Heart right ventricle (tissue), 16 donors: ENCODE measurements around the gene F2RL2. TPM values are rescaled to one million over a fixed set of nuclear protein-coding genes. Genes with fewer than 3 reads are reported as not detected.

ENCODE experiments used
- ATAC-seq, 8 donors: fragments of 200-7000 bp; cut with Tn5 transposase; one replicate each; pipeline ENCODE4 v1.9.1; 2020; ENCODE audit warnings: mild to moderate bottlenecking in 8 of 8, moderate library complexity in 8 of 8, moderate number of reproducible peaks in 1 of 8
- DNase-seq, 2 donors: peaks; one replicate each; pipeline ENCODE4 v3.0.0-alpha.2; 2020
- H3K27ac ChIP-seq, 10 donors: fragments of 200-600 bp; sonication (generic) in 2 of 10; one replicate each; pipeline versions ENCODE4 v1.5.0 to v1.8.0; 2020 to 2022; ENCODE audit warnings: mild to moderate bottlenecking in 3 of 10
- H3K27me3 ChIP-seq, 7 donors: fragments of 200-600 bp; one replicate each; pipeline ENCODE4 v1.8.0; 2021 to 2022; ENCODE audit warnings: mild to moderate bottlenecking in 2 of 7
- H3K36me3 ChIP-seq, 9 donors: fragments of 200-600 bp; sonication (generic) in 1 of 9; one replicate each; pipeline versions ENCODE4 v1.5.0 to v1.8.0; 2020 to 2022; ENCODE audit warnings: mild to moderate bottlenecking in 2 of 9
- H3K4me1 ChIP-seq, 9 donors: fragments of 200-600 bp; sonication (generic) in 1 of 9; one replicate each; pipeline versions ENCODE4 v1.5.0 to v1.8.0; 2020 to 2022; ENCODE audit warnings: mild to moderate bottlenecking in 4 of 9
- H3K4me3 ChIP-seq, 10 donors: fragments of 200-600 bp; sonication (generic) in 2 of 10; one replicate each; pipeline versions ENCODE4 v1.5.0 to v1.8.0; 2020 to 2022; ENCODE audit warnings: mild to moderate bottlenecking in 7 of 10, moderate library complexity in 2 of 10
- H3K9me3 ChIP-seq, 11 donors: fragments of 200-600 bp in 10 of 11; sonication (generic) in 2 of 11; one replicate each; pipeline versions ENCODE4 v1.5.0 to v1.8.0; 2013 to 2022; ENCODE audit warnings: mild to moderate bottlenecking in 2 of 11, control low read depth in 1 of 11, moderate library complexity in 1 of 11
- CTCF ChIP-seq, 9 donors: fragments of 200-600 bp; sonication (generic) in 2 of 9; IDR thresholded peaks; one replicate each; pipeline versions ENCODE4 v1.5.0 to v1.8.0; 2021 to 2022; ENCODE audit warnings: antibody characterized with exemption in 9 of 9, mild to moderate bottlenecking in 5 of 9, moderate library complexity in 1 of 9
- WGBS, 2 donors: extraction: QIAGEN DNeasy Blood & Tissue Kit; methylation state at CpG; one replicate each; pipeline ENCODE4 v1.1.7; 2013; ENCODE audit warnings: inconsistent platforms in 1 of 2; 5-methylcytosine and 5-hydroxymethylcytosine counted together
- intact Hi-C, 10 donors: fragments of 100-400 bp; cut with DNase I; formaldehyde crosslinking; loops; one replicate each; pipeline versions ENCODE4 v1.11.1 to v1.14.2; 2022
- polyA plus RNA-seq, 2 donors: library from polyadenylated mRNA; stranded (reverse); fragments of 200-250 nt; gene quantifications; one replicate each; pipeline ENCODE4 v1.2.3, GENCODE V29; 2013
- total RNA-seq, 10 donors: library from RNA; stranded (reverse); fragmentation: NEBNext Ultra II Directional in 3 of 10; extraction: Animal tissue kit (Norgen Biotek cat#: 25700) in 3 of 10; gene quantifications; one replicate each; pipeline versions ENCODE4 v1.2.1 to v1.2.4, GENCODE V29; 2021 to 2023
- donor health status: Arrhythmogenic right ventricular cardiomyopathy.
- donor health status: ischemic (EF 13 %, LVEDD 7.1; RV severe dilation, severe dysfunction).
- donor health status: healthy with polysubstance abuse.
- donor health status: DM: no; HTN: yes; CAD: no.
- donor health status: DM: no; HTN: no; CAD: no.
- donor health status: ischemic (EF 25% LVEDD 6.9; RV normal size, moderate dysfunction).
- donor health status: ischemic (EF 25% LVEDD 5.7; RV mildly dilated, moderate dysfunction).
- donor health status: healthy.
- donor health status: DM: yes; HTN: yes; CAD: no.
- donor health status: Ischemic cardiomyopathy.
- donor health status: ischemic (EF 35%, LVEDD 5.7; RV mildly dilated, moderate dysfunction).
- donor health status: nonischemic (EF 11% LVEDD 7.7; RV severe dilation, severe dysfunction).
- donor health status: DM: yes; HTN: yes; CAD: no.
- donor health status: PGD.
- donor health status: ischemic (EF 29% LVEDD 5.4; RV normal size, mild dysfunction).
- donor health status: nonischemic (EF 23%, LVEDD 6.1; RV moderate dilation, normal function).

Gene F2RL2
- total and polyA plus RNA-seq, 12 donors: 0.12 to 1.5 (median 0.38) TPM

- TF ChIP-seq CTCF (IDR thresholded peaks at IDR 0.05): no peak
- Histone ChIP-seq H3K36me3 (peaks cover 0 to 44% (median 0%) of the 10 kb centered on the region in 9 donors), H3K27ac (no peak overlapping the region), H3K4me1 (no peaks in the 10 kb centered on the region), H3K27me3 (peaks cover 0 to 4% (median 0%) of the 10 kb centered on the region in 7 donors), H3K9me3 (no peaks in the 10 kb centered on the region), H3K4me3 (no peak overlapping the region)
- intact Hi-C loops: no loop called here
- DNase-seq (no peak), ATAC-seq (no peak)
- 83 to 85% methylated on average over 4 of the region's 4 CpGs for WGBS, 2 donors
These were observed 6.0 kb downstream of the F2RL2 start for GRCh38 chr5:76617229-76617628.

GRCh38 chr5:76616206-76616605, 7.0 kb downstream of the F2RL2 start:
- no peak overlapping the region for H3K27ac ChIP-seq
- intact Hi-C loops: no loop called here
- no peak overlapping the region for H3K4me3 ChIP-seq
- ATAC-seq (no peak), DNase-seq (no peak)
- H3K9me3 ChIP-seq: no peaks in the 10 kb centered on the region
- H3K4me1 ChIP-seq: no peaks in the 10 kb centered on the region
- peaks cover 0 to 53% (median 0%) of the 10 kb centered on the region in 9 donors for H3K36me3 ChIP-seq
- H3K27me3 ChIP-seq: peaks cover 0 to 14% (median 0%) of the 10 kb centered on the region in 7 donors
- 88 to 89% methylated on average over 2 of the region's 2 CpGs for whole genome bisulfite sequencing, 2 donors
- TF ChIP-seq CTCF (IDR thresholded peaks at IDR 0.05): no peak

- Histone ChIP-seq H3K36me3 (peaks cover 0 to 57% (median 0%) of the 10 kb centered on the region in 9 donors), H3K27me3 (peaks cover 0 to 14% (median 0%) of the 10 kb centered on the region in 7 donors), H3K27ac (no peak overlapping the region), H3K9me3 (no peaks in the 10 kb centered on the region), H3K4me1 (no peaks in the 10 kb centered on the region), H3K4me3 (no peak overlapping the region)
- 60 to 68% methylated on average over 2 of the region's 2 CpGs for WGBS, 2 donors
- intact Hi-C loops: no loop called here
- no peak for TF ChIP-seq CTCF (IDR thresholded peaks at IDR 0.05)
- ATAC-seq (no peak), DNase-seq (no peak)
These were observed 7.4 kb downstream of the F2RL2 start for GRCh38 chr5:76615759-76616158.

- Histone ChIP-seq H3K27ac (no peak overlapping the region), H3K36me3 (peaks cover 0 to 57% (median 0%) of the 10 kb centered on the region in 9 donors), H3K4me1 (peaks cover 0 to under 1% (median 0%) of the 10 kb centered on the region in 9 donors), H3K9me3 (no peaks in the 10 kb centered on the region), H3K4me3 (no peak overlapping the region), H3K27me3 (peaks cover 0 to 13% (median 0%) of the 10 kb centered on the region in 7 donors)
- intact Hi-C loops: no loop called here
- DNase-seq (no peak), ATAC-seq (no peak)
- 72 to 74% methylated on average over 5 of the region's 5 CpGs for WGBS, 2 donors
- TF ChIP-seq CTCF (IDR thresholded peaks at IDR 0.05): no peak
These were observed 10.3 kb downstream of the F2RL2 start for GRCh38 chr5:76612942-76613341.
